ENCODE measurements around the gene CNIH2. TPM values are rescaled to one million over a fixed set of nuclear protein-coding genes. Genes with fewer than 3 reads are reported as not detected.

CNIH2 gene
- total RNA-seq, 1 donor from 2014 or later = 1.1 TPM

DNA sequence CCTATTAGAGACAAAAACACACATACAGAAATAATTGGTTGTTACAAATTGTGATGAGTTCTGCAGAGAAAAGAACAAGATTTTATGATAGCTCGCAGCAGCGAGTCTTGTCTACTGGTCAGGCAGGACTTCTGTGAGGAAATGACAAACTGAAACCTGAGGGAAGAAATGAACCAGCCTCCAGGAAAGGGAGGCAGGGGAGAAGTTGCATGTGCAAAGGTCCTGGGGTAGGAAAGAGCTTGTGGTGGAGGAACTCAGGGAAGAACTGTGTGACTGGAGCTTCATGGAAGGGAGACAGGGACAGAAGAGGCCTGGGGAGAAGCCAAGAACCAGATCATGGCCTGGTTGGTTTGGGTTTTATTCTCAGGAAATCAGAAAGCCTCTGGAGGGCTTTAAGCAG is 18.8 kb upstream of the CNIH2 start:
- no peak for DNase-seq (ENCODE audit: low spot score)

DNA sequence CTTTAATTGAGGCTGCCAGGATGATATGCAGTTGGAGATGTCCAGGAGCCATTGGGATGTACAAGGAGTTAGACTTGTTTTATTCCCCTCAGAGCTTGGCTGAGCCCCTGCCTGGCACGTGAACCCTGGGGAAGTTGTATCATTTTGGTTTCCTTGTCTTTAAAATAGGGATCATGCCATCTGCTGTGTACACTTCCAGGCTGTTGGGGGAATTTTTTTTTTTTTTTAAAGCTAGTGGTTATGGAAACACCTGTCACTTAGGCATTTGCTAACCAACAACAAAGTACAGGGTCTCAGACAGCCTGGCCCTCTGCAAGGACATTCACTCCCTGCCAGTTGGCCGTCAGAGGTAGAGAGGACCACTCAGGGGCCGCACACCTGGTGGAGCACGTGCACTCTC is 18.0 kb upstream of the CNIH2 start:
- no peak for DNase-seq (ENCODE audit: low spot score)

DNA sequence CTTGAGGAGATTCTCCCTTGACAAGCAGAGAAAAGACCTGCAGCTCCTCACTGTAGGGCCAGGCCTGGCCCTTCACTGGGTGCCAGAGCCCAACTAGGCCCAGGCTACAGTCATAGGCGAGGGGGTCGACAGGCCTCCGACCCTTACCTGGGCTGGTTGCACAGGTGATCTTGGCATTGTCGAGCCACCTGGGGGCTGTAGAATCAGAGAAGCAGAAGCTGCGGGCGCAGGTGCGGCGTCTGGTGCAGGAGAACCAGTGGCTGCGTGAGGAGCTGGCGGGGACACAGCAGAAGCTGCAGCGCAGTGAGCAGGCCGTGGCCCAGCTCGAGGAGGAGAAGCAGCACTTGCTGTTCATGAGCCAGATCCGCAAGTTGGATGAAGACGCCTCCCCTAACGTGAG is 16.4 kb upstream of the CNIH2 start:
- no peak for DNase-seq (ENCODE audit: low spot score)

DNA sequence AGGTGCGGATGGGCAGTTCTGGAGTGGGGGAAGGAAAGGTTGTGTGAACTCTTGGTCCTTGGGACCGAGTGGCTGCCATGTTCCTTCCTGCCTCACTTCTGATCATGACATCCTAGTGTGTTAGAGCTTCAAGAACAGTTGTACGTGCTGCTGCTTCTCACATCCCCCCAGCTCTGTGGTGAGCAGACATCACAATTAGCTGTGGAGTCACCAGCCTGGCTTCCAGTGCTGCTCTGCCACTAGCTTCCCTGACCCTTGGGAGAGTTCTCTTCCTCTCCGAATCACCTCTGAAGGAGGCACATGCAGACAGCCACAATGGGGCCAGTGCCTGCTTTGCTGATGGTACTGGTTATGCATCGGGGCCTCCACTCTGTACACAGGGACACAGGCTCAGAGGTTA is 15.8 kb upstream of the CNIH2 start:
- no peak for DNase-seq (ENCODE audit: low spot score)

DNA sequence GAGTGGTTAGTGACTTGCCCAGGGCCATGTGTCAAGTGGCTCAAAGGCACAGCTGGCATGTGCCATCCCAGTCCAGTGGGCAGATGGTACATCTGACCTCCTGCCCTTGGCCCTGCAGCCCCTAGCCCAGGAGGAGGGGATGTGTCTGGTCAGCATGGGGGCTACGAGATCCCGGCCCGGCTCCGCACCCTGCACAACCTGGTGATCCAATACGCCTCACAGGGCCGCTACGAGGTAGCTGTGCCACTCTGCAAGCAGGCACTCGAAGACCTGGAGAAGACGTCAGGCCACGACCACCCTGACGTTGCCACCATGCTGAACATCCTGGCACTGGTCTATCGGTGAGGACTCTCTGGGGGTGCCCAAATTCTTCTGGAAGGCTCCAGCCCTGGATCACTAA is 15.3 kb upstream of the CNIH2 start:
- DNase-seq (ENCODE audit: low spot score) = no peak

- no peak for DNase-seq (ENCODE audit: low spot score)
Observed at GRCh38 chr11:66263231-66263630, 14.7 kb upstream of the CNIH2 start.

GRCh38 chr11:66263785-66264184 is 14.2 kb upstream of the CNIH2 start:
- DNase-seq (ENCODE audit: low spot score) = no peak

DNA sequence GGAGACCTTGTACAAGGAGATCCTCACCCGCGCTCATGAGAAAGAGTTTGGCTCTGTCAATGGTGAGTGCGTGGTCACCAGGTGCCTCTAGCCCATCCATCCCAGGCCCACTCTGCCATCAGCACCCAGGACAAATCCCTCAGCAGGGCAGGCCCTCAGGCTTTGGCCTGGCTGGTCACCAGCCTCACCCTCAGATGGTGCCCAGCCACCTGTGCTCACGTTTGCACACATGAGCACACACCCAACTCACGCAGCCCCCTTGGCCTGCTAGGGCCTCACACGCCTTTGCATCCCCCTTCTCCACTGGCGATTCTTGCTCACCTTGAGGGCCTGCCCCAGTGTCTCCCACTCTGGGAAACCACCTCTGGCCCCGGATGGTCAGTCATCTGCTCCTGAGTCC is 13.6 kb upstream of the CNIH2 start:
- no peak for DNase-seq (ENCODE audit: low spot score)

DNA sequence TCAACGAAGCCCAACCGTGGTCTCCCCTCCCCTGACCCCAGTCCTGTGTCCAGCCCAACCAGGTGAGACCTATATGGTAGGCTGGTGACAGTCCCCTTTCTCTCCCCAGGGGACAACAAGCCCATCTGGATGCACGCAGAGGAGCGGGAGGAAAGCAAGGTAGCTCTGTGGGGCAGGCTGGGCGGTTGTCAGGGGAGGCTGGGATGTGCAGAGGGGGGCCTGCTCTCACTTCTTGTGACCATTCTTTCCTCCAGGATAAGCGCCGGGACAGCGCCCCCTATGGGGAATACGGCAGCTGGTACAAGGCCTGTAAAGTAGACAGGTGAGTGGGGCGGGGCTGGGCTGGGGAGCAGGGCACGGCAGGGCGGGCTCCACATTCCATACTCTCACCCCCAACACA is 13.1 kb upstream of the CNIH2 start:
- no peak for DNase-seq (ENCODE audit: low spot score)

DNA sequence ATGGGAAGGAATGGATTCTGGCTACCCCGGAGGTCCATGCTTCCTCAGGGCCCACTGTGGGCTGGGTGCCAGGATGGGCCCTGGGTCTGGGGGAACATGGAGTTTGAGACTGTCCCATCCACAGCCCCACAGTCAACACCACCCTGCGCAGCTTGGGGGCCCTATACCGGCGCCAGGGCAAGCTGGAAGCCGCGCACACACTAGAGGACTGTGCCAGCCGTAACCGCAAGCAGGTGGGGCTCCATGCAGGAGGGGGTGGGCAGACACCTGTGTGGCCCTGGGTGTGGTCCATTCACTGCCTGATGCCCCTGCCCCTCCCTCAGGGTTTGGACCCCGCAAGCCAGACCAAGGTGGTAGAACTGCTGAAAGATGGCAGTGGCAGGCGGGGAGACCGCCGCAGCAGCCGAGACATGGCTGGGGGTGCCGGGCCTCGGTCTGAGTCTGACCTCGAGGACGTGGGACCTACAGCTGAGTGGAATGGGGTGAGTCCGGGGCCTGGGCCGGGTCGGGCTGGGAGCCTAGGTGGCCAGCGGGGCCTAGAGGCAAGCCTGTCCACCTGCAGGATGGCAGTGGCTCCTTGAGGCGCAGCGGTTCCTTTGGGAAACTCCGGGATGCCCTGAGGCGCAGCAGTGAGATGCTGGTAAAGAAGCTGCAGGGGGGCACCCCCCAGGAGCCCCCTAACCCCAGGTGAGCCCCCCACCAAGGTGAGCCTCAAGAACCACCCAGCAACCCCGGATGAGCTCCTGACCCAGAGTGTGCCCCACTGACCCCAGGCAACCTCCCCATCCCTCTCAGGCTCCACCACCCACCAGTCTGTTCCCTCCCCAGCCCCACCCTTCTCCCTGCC is 12.2 kb upstream of the CNIH2 start:
- DNase-seq (ENCODE audit: low spot score) = no peak

DNA sequence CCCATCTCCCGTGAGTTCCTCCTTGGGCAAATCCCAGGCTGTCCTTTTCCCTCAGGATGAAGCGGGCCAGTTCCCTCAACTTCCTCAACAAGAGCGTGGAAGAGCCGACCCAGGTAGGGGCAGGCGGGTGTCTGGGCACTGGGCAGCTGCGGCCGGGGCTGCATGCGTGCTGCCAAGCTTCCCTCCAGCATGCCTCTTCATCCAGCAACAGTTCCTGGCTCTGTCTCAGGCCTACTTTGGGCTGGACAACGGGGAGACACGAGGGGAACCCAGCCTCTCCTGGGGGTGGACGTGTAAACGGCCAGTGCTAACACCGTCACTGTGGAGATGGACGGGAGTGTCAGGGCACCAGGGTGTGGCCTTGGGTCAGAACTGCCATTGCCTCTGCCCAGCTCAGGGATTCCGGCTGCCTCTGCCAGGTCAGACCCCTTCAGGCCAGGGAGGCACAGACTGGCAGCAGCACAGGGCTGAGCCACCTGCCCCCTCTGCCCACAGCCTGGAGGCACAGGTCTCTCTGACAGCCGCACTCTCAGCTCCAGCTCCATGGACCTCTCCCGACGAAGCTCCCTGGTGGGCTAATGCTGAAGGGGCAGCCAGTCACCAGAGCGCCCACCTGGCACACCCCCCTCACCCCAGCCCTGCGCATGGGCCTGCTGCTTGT is 11.5 kb upstream of the CNIH2 start:
- no peak for DNase-seq (ENCODE audit: low spot score)

DNA sequence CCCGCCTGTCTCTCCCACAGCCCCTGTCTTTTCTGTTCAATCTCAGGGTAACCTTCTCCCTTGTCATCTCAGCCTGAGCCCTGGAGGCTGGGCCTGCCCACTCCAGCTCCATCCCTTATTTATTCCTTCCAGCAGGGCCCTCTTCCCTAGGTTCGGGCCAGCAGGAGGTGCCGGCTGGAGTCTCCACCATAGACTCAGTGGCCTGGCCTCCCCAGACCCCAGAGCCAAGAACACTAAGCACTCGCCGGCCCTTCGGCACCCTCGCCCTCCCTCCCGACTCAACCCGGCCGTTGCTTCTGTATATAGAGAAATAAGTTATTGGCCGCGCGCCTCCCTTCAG is 11.0 kb upstream of the CNIH2 start:
- DNase-seq (ENCODE audit: low spot score) = no peak

DNA sequence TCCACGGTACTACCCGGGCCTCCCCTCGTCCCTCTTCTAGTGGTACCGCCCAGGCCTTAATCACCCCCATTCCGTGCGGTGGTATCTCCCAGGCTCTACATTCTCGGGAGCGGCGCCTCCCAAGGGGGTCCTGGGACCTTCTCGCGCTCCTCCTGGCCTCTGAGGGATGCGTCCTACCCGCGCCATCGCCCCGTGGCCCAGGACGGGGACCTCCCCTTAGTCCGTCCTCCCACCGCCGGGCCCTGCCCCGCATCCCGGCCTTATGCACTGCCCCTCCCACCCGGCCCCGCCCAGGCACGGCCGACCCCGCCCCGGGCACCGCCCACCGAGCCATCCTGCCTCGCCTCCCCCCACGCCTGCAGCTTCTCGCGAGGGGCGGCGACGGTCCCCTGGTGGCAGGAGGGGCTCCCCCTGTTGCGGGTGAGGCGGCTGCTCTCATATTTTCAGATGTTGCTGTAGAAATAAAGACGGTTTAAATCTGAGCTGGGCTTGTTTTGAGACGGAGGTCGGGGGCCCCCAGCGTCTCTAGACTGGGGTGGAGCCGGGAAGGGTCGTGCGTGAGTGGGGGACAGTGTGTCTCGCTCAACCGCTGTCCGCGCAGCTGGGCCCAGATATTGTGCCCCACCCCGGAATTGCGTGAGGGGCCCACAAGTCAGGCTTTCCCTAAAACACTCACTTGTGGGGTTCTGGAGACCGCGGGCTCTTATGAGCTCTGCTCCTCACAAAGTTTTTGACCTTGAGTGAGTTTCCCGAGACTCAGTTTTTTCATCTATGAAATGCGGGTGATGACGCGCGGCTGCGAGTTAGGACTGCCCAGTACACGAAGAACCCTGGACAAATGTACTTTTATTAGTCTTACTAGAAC is 10.4 kb upstream of the CNIH2 start:
- DNase-seq (ENCODE audit: low spot score) = peak; percentile 88

- peak; percentile 100 for DNase-seq (ENCODE audit: low spot score)
Observed at GRCh38 chr11:66268244-66268951, 9.6 kb upstream of the CNIH2 start, which contains the start of gene RAB1B. RAB1B (plus strand) TSS chr11:66268639; CDS start chr11:66268680, 41 bp downstream.

GRCh38 chr11:66268952-66269905 is 8.7 kb upstream of the CNIH2 start:
- DNase-seq (ENCODE audit: low spot score) = no peak

GRCh38 chr11:66271816-66272215 is 6.2 kb upstream of the CNIH2 start:
- DNase-seq (ENCODE audit: low spot score) = no peak

- DNase-seq (ENCODE audit: low spot score) = no peak
Observed at GRCh38 chr11:66272596-66272995, 5.4 kb upstream of the CNIH2 start.

DNA sequence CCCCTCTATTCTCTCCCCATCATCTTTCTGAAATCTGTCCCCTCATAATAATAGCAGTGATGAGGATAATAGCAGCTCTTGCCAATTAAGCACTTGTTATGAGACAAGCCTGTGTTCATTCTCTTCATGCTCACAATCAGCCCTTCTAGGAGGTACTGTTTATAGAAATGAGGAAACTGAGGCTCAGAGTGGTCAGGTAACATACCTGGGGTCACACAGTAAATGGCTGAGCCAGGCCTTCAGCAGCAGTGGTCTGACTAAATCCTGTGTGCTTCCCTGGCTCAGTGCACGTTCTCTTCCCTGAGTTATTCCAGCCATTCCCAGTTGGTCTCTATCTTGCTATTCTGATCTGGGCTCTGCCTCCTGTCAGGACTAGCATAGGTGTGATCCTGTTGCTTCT is 3.8 kb upstream of the CNIH2 start:
- DNase-seq (ENCODE audit: low spot score) = no peak

- DNase-seq (ENCODE audit: low spot score) = no peak
Observed at GRCh38 chr11:66275396-66275795, 2.6 kb upstream of the CNIH2 start.

- no peak for DNase-seq (ENCODE audit: low spot score)
Observed at GRCh38 chr11:66275984-66276612, 1.9 kb upstream of the CNIH2 start.
